HCT116 (cell line): ENCODE measurements around the gene GCGR. TPM values are rescaled to one million over a fixed set of nuclear protein-coding genes. Genes with fewer than 3 reads are reported as not detected.

Experiments
- ATAC-seq: fragments of 200-7000 bp; cut with Tn5 transposase; 2 replicates; pipeline ENCODE4 v1.9.1; 2020; ENCODE audit warnings: mild to moderate bottlenecking, moderate library complexity
- BruUV-seq: library from RNA; stranded (reverse); fragments of 400-500 nt; replicated peaks from 2 replicates; lab custom pipeline; 2021; lab: Mats Ljungman, UMichigan
- CTCF ChIA-PET: fragments of 300-600 bp; sonication (Branson Sonifier 250); formaldehyde crosslinking; loops from one replicate; lab custom pipeline; 2021; ENCODE audit warnings: antibody characterized with exemption; lab: Charles Lee
- POLR2A ChIA-PET: fragments of 300-600, 350-600 bp; sonication (Branson Sonifier 250); formaldehyde crosslinking; loops from one replicate; lab custom pipeline; 2021; ENCODE audit warnings: antibody characterized with exemption; lab: Charles Lee
- RAD21 ChIA-PET, 2 experiments: fragments of 300-600 bp; sonication (Branson Sonifier 250); formaldehyde crosslinking; loops; one replicate each; lab custom pipeline; 2023; ENCODE audit warnings: low total read pairs in 2 of 2; ENCODE audit not compliant: uncharacterized antibody in 2 of 2, unreplicated experiment in 2 of 2, low non-redundant PET in 1 of 2; lab: Charles Lee
- DNase-seq: peaks from one replicate; pipeline ENCODE4 v3.0.0-alpha.2; 2010; ENCODE audit warnings: low read depth, low spot score
- H2AFZ ChIP-seq: fragments of 200-600 bp; shearing (Covaris generic), sonication (generic); 2 replicates; pipeline ENCODE4 v1.6.1; 2017; ENCODE audit warnings: low read depth, mixed run types, mixed read lengths, antibody characterized with exemption, low read length; ENCODE audit not compliant: poor library complexity, severe bottlenecking
- H3K27ac ChIP-seq: 2 replicates; pipeline ENCODE4 v1.5.1; 2012; ENCODE audit warnings: low read depth, low read length
- H3K27me3 ChIP-seq: fragments of 200-600 bp; sonication (generic); 2 replicates; pipeline ENCODE4 v1.6.1; 2016; ENCODE audit warnings: mixed run types, low read length, mixed read lengths; ENCODE audit not compliant: insufficient read depth
- H3K36me3 ChIP-seq, 2 experiments: fragments of 200-500 bp in 1 of 2; fragments of 200-600 bp in 1 of 2; sonication (Bioruptor generic) in 1 of 2; sonication (generic) in 1 of 2; 2 replicates each; pipeline versions ENCODE4 v1.5.1 to v1.6.1; 2014 to 2016; ENCODE audit warnings: low read length in 2 of 2, inconsistent platforms in 1 of 2, mixed read lengths in 1 of 2, mixed run types in 1 of 2; ENCODE audit not compliant: insufficient read depth in 2 of 2, control insufficient read depth in 1 of 2
- H3K4me1 ChIP-seq, 2 experiments: fragments of 200-600 bp in 1 of 2; sonication (generic) in 1 of 2; 2 replicates each; pipeline versions ENCODE4 v1.5.1 to v1.6.1; 2012 to 2017; ENCODE audit warnings: low read length in 2 of 2, inconsistent platforms in 1 of 2, mild to moderate bottlenecking in 1 of 2, mixed read lengths in 1 of 2, mixed run types in 1 of 2, moderate library complexity in 1 of 2; ENCODE audit not compliant: insufficient read depth in 2 of 2, control insufficient read depth in 1 of 2
- H3K4me2 ChIP-seq: fragments of 200-600 bp; sonication (generic); 2 replicates; pipeline ENCODE4 v1.6.1; 2017; ENCODE audit warnings: mixed run types, low read length, mixed read lengths
- H3K4me3 ChIP-seq, 2 experiments: fragments of 200-600 bp in 1 of 2; sonication (generic) in 1 of 2; replicated peaks in 1 of 2; 2 replicates each; pipeline ENCODE4 v1.5.1; 2011 to 2016; ENCODE audit warnings: low read length in 2 of 2, control low read depth in 1 of 2, low read depth in 1 of 2, mild to moderate bottlenecking in 1 of 2, mixed read lengths in 1 of 2, mixed run types in 1 of 2
- H3K79me2 ChIP-seq: fragments of 200-600 bp; sonication (generic); 2 replicates; pipeline ENCODE4 v1.6.1; 2017; ENCODE audit warnings: mild to moderate bottlenecking, mixed run types, low read length, moderate library complexity, mixed read lengths; ENCODE audit not compliant: insufficient read depth
- H3K9ac ChIP-seq: fragments of 200-600 bp; sonication (generic); 2 replicates; pipeline ENCODE4 v1.6.1; 2016; ENCODE audit warnings: low read length, mixed read lengths
- H3K9me2 ChIP-seq: fragments of 200-600 bp; sonication (generic), shearing (Covaris generic); 2 replicates; pipeline ENCODE4 v1.6.1; 2017; ENCODE audit warnings: mixed run types, mild to moderate bottlenecking, moderate library complexity; ENCODE audit not compliant: insufficient read depth
- H3K9me3 ChIP-seq, 2 experiments: fragments of 200-500 bp in 1 of 2; fragments of 200-600 bp in 1 of 2; sonication (Bioruptor generic) in 1 of 2; sonication (generic) in 1 of 2; 2 replicates each; pipeline ENCODE4 v1.6.1; 2014 to 2017; ENCODE audit warnings: low read length in 2 of 2, mixed read lengths in 2 of 2, inconsistent platforms in 1 of 2, low read depth in 1 of 2, mild to moderate bottlenecking in 1 of 2, mixed run types in 1 of 2, moderate library complexity in 1 of 2; ENCODE audit not compliant: control insufficient read depth in 1 of 2, insufficient read depth in 1 of 2
- H4K20me1 ChIP-seq: fragments of 200-600 bp; sonication (generic), shearing (Covaris generic); 2 replicates; pipeline ENCODE4 v1.6.1; 2017; ENCODE audit warnings: mixed run types, mild to moderate bottlenecking, moderate library complexity; ENCODE audit not compliant: insufficient read depth
- ATF3 ChIP-seq: IDR thresholded peaks from 2 replicates; pipeline ENCODE4 v1.6.1; 2012
- ELF1 ChIP-seq: IDR thresholded peaks from 2 replicates; pipeline ENCODE4 v1.6.1; 2012; ENCODE audit warnings: low read depth, borderline replicate concordance
- POLR2AphosphoS5 ChIP-seq: IDR thresholded peaks from 2 replicates; pipeline ENCODE4 v1.6.1; 2011; ENCODE audit warnings: mild to moderate bottlenecking, low read depth, low read length, moderate library complexity
- REST ChIP-seq: IDR thresholded peaks from 2 replicates; pipeline ENCODE4 v1.6.1; 2012; ENCODE audit warnings: low read depth
- ZNF274 ChIP-seq: fragments of 200-500 bp; sonication (Bioruptor generic); IDR thresholded peaks from 2 replicates; pipeline ENCODE4 v1.6.1; 2014; ENCODE audit warnings: mild to moderate bottlenecking, low read depth, low read length, inconsistent platforms
- intact Hi-C: fragments of 100-400 bp; cut with micrococcal nuclease; formaldehyde crosslinking; loops from 2 replicates; pipeline ENCODE4 v1.10.0; 2022
- total RNA-seq: library from RNA; stranded (reverse); gene quantifications from one replicate; pipeline ENCODE4 v1.2.1, GENCODE V29; 2021; ENCODE audit not compliant: unreplicated experiment

Gene GCGR
- total RNA-seq, 1 experiment from 2014 or later = not detected

- Histone ChIP-seq H3K79me2 (no peaks in the 10 kb centered on the region), H3K4me3 (no peak overlapping the region), H3K4me2 (no peak overlapping the region), H4K20me1 (no peaks in the 10 kb centered on the region), H2AFZ (no peak overlapping the region), H3K9me2 (no peaks in the 10 kb centered on the region), H3K27me3 (no peaks in the 10 kb centered on the region), H3K9me3 (no peaks in the 10 kb centered on the region), H3K9ac (no peak overlapping the region), H3K36me3 (peaks cover 37 to 50% of the 10 kb centered on the region in 2 experiments; a peak in 3 of 4 replicates), H3K4me1 (no peaks in the 10 kb centered on the region), H3K27ac (no peak overlapping the region)
- POLR2A ChIA-PET = interaction anchor here (1.0 kb wide), 1 partner anchor 114 kb away, joined by 3 read pairs; no protein-coding TSS in a partner anchor
- DNase-seq = no peak
- CTCF ChIA-PET = no interaction called here
- ATAC-seq = 0 out of 2 replicates have a peak, but pooled peaks have one; percentile 3
- RAD21 ChIA-PET = no interaction called here
- intact Hi-C loops = no loop called here
- TF ChIP-seq ZNF274 (no peak), POLR2AphosphoS5 (no peak; the same call in 1 of the 2 replicates), ATF3 (no peak), ELF1 (no peak), REST (no peak)
- BruUV-seq = no TSS peak
Measured at GRCh38 chr17:81843713-81844326, 39.9 kb downstream of the GCGR start.
